Neural cell (in vitro differentiated cells): Measurements from ENCODE around the gene C10orf53. TPM values are rescaled to one million over a fixed set of nuclear protein-coding genes. Genes with fewer than 3 reads are reported as not detected.

Experiments
- H2AFZ ChIP-seq: fragments of 200-600, 300-800 bp; sonication (generic), shearing (Covaris generic); 2 replicates; pipeline ENCODE4 v1.6.0; 2014; ENCODE audit warnings: low read depth, mild to moderate bottlenecking, antibody characterized with exemption, low read length, moderate library complexity
- H3F3A ChIP-seq: fragments of 200-600 bp; shearing (Covaris generic); 2 replicates; pipeline ENCODE4 v1.6.1; 2016; ENCODE audit warnings: mild to moderate bottlenecking, moderate library complexity, mixed read lengths, antibody characterized with exemption, low read length; ENCODE audit not compliant: insufficient read depth, poor library complexity, severe bottlenecking
- H3K27ac ChIP-seq: fragments of 200-600, 300-800 bp; sonication (generic), shearing (Covaris generic); 2 replicates; pipeline ENCODE4 v1.5.1; 2014; ENCODE audit warnings: mild to moderate bottlenecking, low read length, moderate library complexity
- H3K27me3 ChIP-seq: fragments of 300-800, 200-600 bp; sonication (generic), shearing (Covaris generic); 2 replicates; pipeline ENCODE4 v1.6.0; 2014; ENCODE audit warnings: mild to moderate bottlenecking, low read depth, low read length, moderate library complexity; ENCODE audit not compliant: insufficient read depth
- H3K36me3 ChIP-seq: fragments of 300-800, 200-600 bp; sonication (generic), shearing (Covaris generic); 2 replicates; pipeline ENCODE4 v1.5.1; 2014; ENCODE audit warnings: mild to moderate bottlenecking, antibody characterized with exemption, low read length, moderate library complexity; ENCODE audit not compliant: insufficient read depth
- H3K4me2 ChIP-seq: fragments of 300-800, 200-600 bp; sonication (generic), shearing (Covaris generic); 2 replicates; pipeline ENCODE4 v1.6.0; 2014; ENCODE audit warnings: mild to moderate bottlenecking, low read length
- H3K4me3 ChIP-seq: fragments of 300-800, 200-600 bp; sonication (generic), shearing (Covaris generic); 2 replicates; pipeline ENCODE4 v1.5.1; 2014; ENCODE audit warnings: mild to moderate bottlenecking, low read length, moderate library complexity
- H3K79me2 ChIP-seq: fragments of 200-600 bp; shearing (Covaris generic); replicated peaks from 2 replicates; pipeline ENCODE4 v1.6.0; 2014; ENCODE audit warnings: mild to moderate bottlenecking, low read length, moderate library complexity; ENCODE audit not compliant: insufficient read depth
- H3K9ac ChIP-seq: fragments of 300-800, 200-600 bp; sonication (generic), shearing (Covaris generic); 2 replicates; pipeline ENCODE4 v1.6.1; 2016; ENCODE audit warnings: mild to moderate bottlenecking, low read length, mixed read lengths
- H3K9me2 ChIP-seq: fragments of 200-600 bp; shearing (Covaris generic); 2 replicates; pipeline ENCODE4 v1.6.1; 2016; ENCODE audit warnings: mild to moderate bottlenecking, low read length, mixed read lengths; ENCODE audit not compliant: insufficient read depth
- H3K9me3 ChIP-seq: fragments of 200-600, 300-800 bp; sonication (generic), shearing (Covaris generic); 2 replicates; pipeline ENCODE4 v1.6.1; 2016; ENCODE audit warnings: mild to moderate bottlenecking, mixed run types, low read length, moderate library complexity, mixed read lengths
- H4K20me1 ChIP-seq: fragments of 200-600 bp; shearing (Covaris generic); 2 replicates; pipeline ENCODE4 v1.6.1; 2016; ENCODE audit warnings: mild to moderate bottlenecking, mixed run types; ENCODE audit not compliant: insufficient read depth
- EP300 ChIP-seq: fragments of 450-650 bp; conservative IDR thresholded peaks from 2 replicates; pipeline ENCODE4 v1.6.1; 2014; ENCODE audit warnings: antibody characterized with exemption, mild to moderate bottlenecking, moderate library complexity; ENCODE audit not compliant: poor library complexity, severe bottlenecking
- EZH2 ChIP-seq: fragments of 200-600, 300-800 bp; shearing (Covaris generic), sonication (generic); IDR thresholded peaks from 2 replicates; pipeline ENCODE4 v1.6.1; 2014; ENCODE audit warnings: antibody characterized with exemption, low read length, borderline replicate concordance, mild to moderate bottlenecking; ENCODE audit not compliant: insufficient read depth, poor library complexity, severe bottlenecking
- MXI1 ChIP-seq: fragments of 450-650 bp; conservative IDR thresholded peaks from 2 replicates; pipeline ENCODE4 v1.6.1; 2014; ENCODE audit warnings: antibody characterized with exemption, mild to moderate bottlenecking; ENCODE audit not compliant: poor library complexity, severe bottlenecking
- POLR2AphosphoS5 ChIP-seq: IDR thresholded peaks from 2 replicates; pipeline ENCODE4 v1.6.1; 2012
- RAD21 ChIP-seq: fragments of 450-650 bp; conservative IDR thresholded peaks from 2 replicates; pipeline ENCODE4 v1.6.1; 2014; ENCODE audit warnings: antibody characterized with exemption, mild to moderate bottlenecking, moderate library complexity
- SMC3 ChIP-seq: fragments of 450-650 bp; conservative IDR thresholded peaks from 2 replicates; pipeline ENCODE4 v1.6.1; 2014; ENCODE audit warnings: antibody characterized with exemption, mild to moderate bottlenecking, moderate library complexity; ENCODE audit not compliant: poor library complexity
- TAF1 ChIP-seq: IDR thresholded peaks from 2 replicates; pipeline ENCODE4 v1.6.1; 2012; ENCODE audit warnings: low read depth
- polyA plus RNA-seq: library from polyadenylated mRNA; depleted of rRNA; stranded (reverse); fragments of >200 nt; gene quantifications from 2 replicates; pipeline ENCODE4 v1.2.3, GENCODE V29; 2014
- TF ChIP-seq, protein P1 (sequence below): fragments of 450-650 bp; IDR thresholded peaks from 2 replicates; pipeline ENCODE4 v1.5.1; 2014; ENCODE audit warnings: antibody characterized with exemption, mild to moderate bottlenecking, moderate library complexity; ENCODE audit not compliant: poor library complexity, severe bottlenecking
- TF ChIP-seq, protein P2 (sequence below): IDR thresholded peaks from 2 replicates; pipeline ENCODE4 v1.6.1; 2012; ENCODE audit warnings: borderline replicate concordance

C10orf53 gene
- polyA plus RNA-seq, 1 donor from 2014 or later: not detected

DNA sequence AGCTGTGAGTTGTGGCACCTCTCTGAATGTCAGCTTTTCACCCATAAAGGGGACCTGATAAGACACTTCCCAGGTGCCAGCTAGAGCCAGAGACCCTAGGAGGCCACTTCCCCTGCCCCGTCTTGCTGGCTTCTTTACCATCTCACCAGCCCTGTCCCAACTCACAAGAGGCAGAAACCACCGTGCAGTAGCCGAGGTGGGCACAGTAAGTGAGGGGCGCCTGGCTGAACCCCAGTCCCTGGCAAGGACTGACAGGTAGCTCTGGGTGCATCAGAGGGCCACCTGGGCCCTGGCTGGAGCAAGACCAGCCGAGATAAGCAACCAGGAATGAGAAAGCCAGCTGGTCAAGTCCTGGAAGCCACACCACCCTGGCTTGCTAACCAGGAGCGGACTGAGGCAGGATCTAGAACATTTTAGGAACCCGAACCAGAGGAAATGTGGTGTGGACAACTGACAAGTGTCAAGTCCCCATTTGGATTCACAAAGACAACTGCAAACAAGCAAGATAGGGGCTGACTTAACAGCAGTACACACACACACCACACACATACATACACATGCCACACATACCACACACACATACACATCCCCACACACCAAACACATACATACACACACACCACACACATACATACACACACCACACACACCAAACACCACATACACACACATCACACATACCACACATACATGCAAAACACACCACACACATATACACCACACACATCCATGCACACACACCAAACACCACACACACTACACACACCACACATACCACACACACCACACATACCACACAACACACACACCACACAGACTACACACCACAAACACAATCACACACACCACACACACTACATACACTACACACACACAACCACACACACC is 61.9 kb downstream of the C10orf53 start:
- TF ChIP-seq POLR2AphosphoS5 (no peak), EZH2 (no peak), SMC3 (no peak), RAD21 (no peak), MXI1 (no peak), TAF1 (no peak), EP300 (no peak)
- TF ChIP-seq, protein P1, sequence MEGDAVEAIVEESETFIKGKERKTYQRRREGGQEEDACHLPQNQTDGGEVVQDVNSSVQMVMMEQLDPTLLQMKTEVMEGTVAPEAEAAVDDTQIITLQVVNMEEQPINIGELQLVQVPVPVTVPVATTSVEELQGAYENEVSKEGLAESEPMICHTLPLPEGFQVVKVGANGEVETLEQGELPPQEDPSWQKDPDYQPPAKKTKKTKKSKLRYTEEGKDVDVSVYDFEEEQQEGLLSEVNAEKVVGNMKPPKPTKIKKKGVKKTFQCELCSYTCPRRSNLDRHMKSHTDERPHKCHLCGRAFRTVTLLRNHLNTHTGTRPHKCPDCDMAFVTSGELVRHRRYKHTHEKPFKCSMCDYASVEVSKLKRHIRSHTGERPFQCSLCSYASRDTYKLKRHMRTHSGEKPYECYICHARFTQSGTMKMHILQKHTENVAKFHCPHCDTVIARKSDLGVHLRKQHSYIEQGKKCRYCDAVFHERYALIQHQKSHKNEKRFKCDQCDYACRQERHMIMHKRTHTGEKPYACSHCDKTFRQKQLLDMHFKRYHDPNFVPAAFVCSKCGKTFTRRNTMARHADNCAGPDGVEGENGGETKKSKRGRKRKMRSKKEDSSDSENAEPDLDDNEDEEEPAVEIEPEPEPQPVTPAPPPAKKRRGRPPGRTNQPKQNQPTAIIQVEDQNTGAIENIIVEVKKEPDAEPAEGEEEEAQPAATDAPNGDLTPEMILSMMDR: no peak
- TF ChIP-seq, protein P2, sequence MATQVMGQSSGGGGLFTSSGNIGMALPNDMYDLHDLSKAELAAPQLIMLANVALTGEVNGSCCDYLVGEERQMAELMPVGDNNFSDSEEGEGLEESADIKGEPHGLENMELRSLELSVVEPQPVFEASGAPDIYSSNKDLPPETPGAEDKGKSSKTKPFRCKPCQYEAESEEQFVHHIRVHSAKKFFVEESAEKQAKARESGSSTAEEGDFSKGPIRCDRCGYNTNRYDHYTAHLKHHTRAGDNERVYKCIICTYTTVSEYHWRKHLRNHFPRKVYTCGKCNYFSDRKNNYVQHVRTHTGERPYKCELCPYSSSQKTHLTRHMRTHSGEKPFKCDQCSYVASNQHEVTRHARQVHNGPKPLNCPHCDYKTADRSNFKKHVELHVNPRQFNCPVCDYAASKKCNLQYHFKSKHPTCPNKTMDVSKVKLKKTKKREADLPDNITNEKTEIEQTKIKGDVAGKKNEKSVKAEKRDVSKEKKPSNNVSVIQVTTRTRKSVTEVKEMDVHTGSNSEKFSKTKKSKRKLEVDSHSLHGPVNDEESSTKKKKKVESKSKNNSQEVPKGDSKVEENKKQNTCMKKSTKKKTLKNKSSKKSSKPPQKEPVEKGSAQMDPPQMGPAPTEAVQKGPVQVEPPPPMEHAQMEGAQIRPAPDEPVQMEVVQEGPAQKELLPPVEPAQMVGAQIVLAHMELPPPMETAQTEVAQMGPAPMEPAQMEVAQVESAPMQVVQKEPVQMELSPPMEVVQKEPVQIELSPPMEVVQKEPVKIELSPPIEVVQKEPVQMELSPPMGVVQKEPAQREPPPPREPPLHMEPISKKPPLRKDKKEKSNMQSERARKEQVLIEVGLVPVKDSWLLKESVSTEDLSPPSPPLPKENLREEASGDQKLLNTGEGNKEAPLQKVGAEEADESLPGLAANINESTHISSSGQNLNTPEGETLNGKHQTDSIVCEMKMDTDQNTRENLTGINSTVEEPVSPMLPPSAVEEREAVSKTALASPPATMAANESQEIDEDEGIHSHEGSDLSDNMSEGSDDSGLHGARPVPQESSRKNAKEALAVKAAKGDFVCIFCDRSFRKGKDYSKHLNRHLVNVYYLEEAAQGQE: no peak
- no peaks in the 10 kb centered on the region for H3F3A ChIP-seq
- H3K4me3 ChIP-seq: no peak overlapping the region
- H3K9me3 ChIP-seq: no peaks in the 10 kb centered on the region
- H3K4me2 ChIP-seq: no peak overlapping the region
- no peaks in the 10 kb centered on the region for H4K20me1 ChIP-seq
- H3K27ac ChIP-seq: no peak overlapping the region
- H3K9me2 ChIP-seq: no peaks in the 10 kb centered on the region
- H3K36me3 ChIP-seq: no peaks in the 10 kb centered on the region
- no peaks in the 10 kb centered on the region for H3K79me2 ChIP-seq
- H2AFZ ChIP-seq: no peak overlapping the region
- H3K9ac ChIP-seq: no peak overlapping the region
- H3K27me3 ChIP-seq: no peaks in the 10 kb centered on the region

DNA sequence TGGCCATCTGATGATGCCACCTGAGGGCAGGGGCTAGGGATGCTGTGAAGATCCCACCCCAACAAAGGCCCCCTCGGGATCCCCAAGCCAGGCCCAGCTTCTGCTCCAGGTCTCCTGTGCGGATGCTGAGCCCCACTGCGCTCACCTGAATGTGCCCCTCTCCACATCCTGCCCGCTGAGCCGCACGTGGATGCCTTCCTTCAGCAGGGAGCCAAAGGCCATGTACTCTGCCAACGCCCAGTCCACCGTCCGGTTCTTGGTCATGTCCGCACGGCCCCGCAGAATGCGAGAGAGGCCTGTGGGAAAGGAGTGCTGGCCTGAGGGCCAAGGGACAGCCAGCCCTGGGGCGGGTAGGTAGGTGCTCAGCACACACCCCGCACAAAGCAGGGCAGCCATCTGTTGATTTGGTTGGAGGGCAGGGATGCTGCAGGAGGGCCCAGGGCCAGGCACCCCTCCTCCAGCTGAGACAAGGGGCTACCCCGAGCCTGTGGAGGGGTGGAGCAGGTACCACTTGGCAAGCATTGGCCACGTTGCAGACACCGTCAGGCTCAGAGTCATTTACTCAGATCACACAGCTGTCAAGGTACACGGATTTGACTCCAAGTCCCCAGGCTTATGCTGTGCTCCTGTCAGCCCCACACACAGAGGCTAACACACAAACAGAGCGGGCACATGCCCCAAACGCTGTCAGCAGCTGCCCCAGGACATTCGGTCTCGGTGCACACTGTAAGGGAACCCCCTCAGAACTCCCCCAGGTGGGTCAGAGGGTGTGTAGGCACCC is 63.4 kb downstream of the C10orf53 start:
- Histone ChIP-seq H3K36me3 (no peaks in the 10 kb centered on the region), H3F3A (no peaks in the 10 kb centered on the region), H2AFZ (no peak overlapping the region), H3K9ac (no peak overlapping the region), H3K9me2 (no peaks in the 10 kb centered on the region), H3K4me2 (no peak overlapping the region), H4K20me1 (no peaks in the 10 kb centered on the region), H3K27ac (no peak overlapping the region), H3K27me3 (no peaks in the 10 kb centered on the region), H3K9me3 (no peaks in the 10 kb centered on the region), H3K4me3 (no peak overlapping the region), H3K79me2 (no peaks in the 10 kb centered on the region)
- no peak for TF ChIP-seq MXI1
- TF ChIP-seq, protein P1: no peak
- no peak for TF ChIP-seq SMC3
- no peak for TF ChIP-seq TAF1
- TF ChIP-seq, protein P2: no peak
- no peak for TF ChIP-seq EP300
- TF ChIP-seq POLR2AphosphoS5: no peak
